HepG2 (cell line): ENCODE data around the gene JAG1. TPM values are rescaled to one million over a fixed set of nuclear protein-coding genes. Genes with fewer than 3 reads are reported as not detected.

Source experiments
- ATF1 ChIP-seq: IDR thresholded peaks from 2 replicates; pipeline ENCODE4 v1.6.1; 2016; ENCODE audit warnings: mild to moderate bottlenecking, control low read depth
- CBX1 ChIP-seq: IDR thresholded peaks from one replicate; pipeline ENCODE4 v1.6.1; 2016; ENCODE audit warnings: antibody characterized with exemption, low read depth
- E2F1 ChIP-seq: sonication (generic); formaldehyde crosslinking; IDR thresholded peaks from 2 replicates; pipeline ENCODE4 v1.5.0; 2020; ENCODE audit warnings: missing genetic modification reagents
- ELK4 ChIP-seq: sonication (generic); formaldehyde crosslinking; IDR thresholded peaks from 2 replicates; pipeline ENCODE4 v1.9.0; 2021; ENCODE audit warnings: missing genetic modification reagents, borderline replicate concordance
- HDAC6 ChIP-seq: fragments of 200-600 bp; sonication (generic); IDR thresholded peaks from 2 replicates; pipeline ENCODE4 v1.7.0; 2017; ENCODE audit warnings: mild to moderate bottlenecking, antibody characterized with exemption, low read length, low read depth
- HNRNPL ChIP-seq: fragments of 200-400 bp; formaldehyde crosslinking; IDR thresholded peaks from 2 replicates; pipeline ENCODE4 v1.6.1; 2017; ENCODE audit warnings: mild to moderate bottlenecking, low read depth, low read length
- HNRNPUL1 ChIP-seq: fragments of 200-400 bp; formaldehyde crosslinking; IDR thresholded peaks from 2 replicates; pipeline ENCODE4 v1.6.1; 2017; ENCODE audit warnings: low read depth, mild to moderate bottlenecking, low read length, moderate library complexity
- KDM2A ChIP-seq: sonication (generic); formaldehyde crosslinking; IDR thresholded peaks from 2 replicates; pipeline ENCODE4 v1.4.0; 2020; ENCODE audit warnings: low read depth, missing genetic modification reagents, borderline replicate concordance
- KDM3A ChIP-seq: IDR thresholded peaks from 2 replicates; pipeline ENCODE4 v1.6.1; 2018; ENCODE audit warnings: low read depth, missing compliant biosample characterization
- KLF16 ChIP-seq, 2 experiments: sonication (generic) in 1 of 2; formaldehyde crosslinking in 1 of 2; IDR thresholded peaks; 2 replicates each; pipeline versions ENCODE4 v1.6.1 to v1.8.0; 2016 to 2023; ENCODE audit warnings: missing genetic modification reagents in 2 of 2, missing compliant biosample characterization in 1 of 2
- MLX ChIP-seq: IDR thresholded peaks from 2 replicates; pipeline ENCODE4 v1.6.1; 2016
- NPAS2 ChIP-seq: sonication (generic); formaldehyde crosslinking; IDR thresholded peaks from 2 replicates; pipeline ENCODE4 v1.8.0; 2022; ENCODE audit warnings: mild to moderate bottlenecking, missing genetic modification reagents, borderline replicate concordance
- PCBP1 ChIP-seq: fragments of 200-400 bp; formaldehyde crosslinking; IDR thresholded peaks from 2 replicates; pipeline ENCODE4 v1.6.1; 2017; ENCODE audit warnings: mild to moderate bottlenecking, low read depth, low read length, borderline replicate concordance
- RORA ChIP-seq: sonication (generic); formaldehyde crosslinking; IDR thresholded peaks from 2 replicates; pipeline ENCODE4 v1.5.0; 2020; ENCODE audit warnings: mild to moderate bottlenecking, missing genetic modification reagents, moderate library complexity
- TARDBP ChIP-seq: sonication (generic); formaldehyde crosslinking; IDR thresholded peaks from 2 replicates; pipeline ENCODE4 v1.8.0; 2022; ENCODE audit warnings: mild to moderate bottlenecking, missing genetic modification reagents
- THAP8 ChIP-seq: sonication (generic); formaldehyde crosslinking; IDR thresholded peaks from 2 replicates; pipeline ENCODE4 v1.5.1; 2020; ENCODE audit warnings: missing genetic modification reagents, mild to moderate bottlenecking, borderline replicate concordance
- ZBTB2 ChIP-seq: sonication (generic); formaldehyde crosslinking; IDR thresholded peaks from 2 replicates; pipeline ENCODE4 v1.8.0; 2022; ENCODE audit warnings: low read depth, missing genetic modification reagents
- ZBTB21 ChIP-seq: sonication (generic); formaldehyde crosslinking; IDR thresholded peaks from 2 replicates; pipeline ENCODE4 v1.4.0; 2020; ENCODE audit warnings: missing genetic modification reagents
- ZNF207 ChIP-seq: fragments of 450-650 bp; IDR thresholded peaks from 2 replicates; pipeline ENCODE4 v1.6.1; 2016; ENCODE audit warnings: antibody characterized with exemption, borderline replicate concordance
- ZNF282 ChIP-seq: fragments of 450-650 bp; IDR thresholded peaks from 2 replicates; pipeline ENCODE4 v1.6.1; 2018; ENCODE audit not compliant: partially characterized antibody
- ZNF33B ChIP-seq: sonication (generic); formaldehyde crosslinking; IDR thresholded peaks from 2 replicates; pipeline ENCODE4 v1.5.1; 2020; ENCODE audit warnings: mild to moderate bottlenecking, missing genetic modification reagents
- ZNF496 ChIP-seq: sonication (generic); formaldehyde crosslinking; IDR thresholded peaks from 2 replicates; pipeline ENCODE4 v1.8.1; 2023; ENCODE audit warnings: mild to moderate bottlenecking, moderate library complexity, missing genetic modification reagents; ENCODE audit not compliant: insufficient replicate concordance
- ZNF569 ChIP-seq: sonication (generic); formaldehyde crosslinking; IDR thresholded peaks from 2 replicates; pipeline ENCODE4 v1.5.0; 2020; ENCODE audit warnings: mild to moderate bottlenecking, missing genetic modification reagents, moderate library complexity, borderline replicate concordance
- ZNF607 ChIP-seq: sonication (generic); formaldehyde crosslinking; IDR thresholded peaks from 2 replicates; pipeline ENCODE4 v1.5.1; 2020; ENCODE audit warnings: missing genetic modification reagents, mild to moderate bottlenecking, borderline replicate concordance
- ZNF776 ChIP-seq: sonication (generic); formaldehyde crosslinking; IDR thresholded peaks from 2 replicates; pipeline ENCODE4 v1.4.0; 2020; ENCODE audit warnings: mild to moderate bottlenecking, missing genetic modification reagents
- polyA plus RNA-seq, 8 experiments: library from polyadenylated mRNA; depleted of rRNA in 3 of 8; stranded (reverse) in 7 of 8; unstranded in 1 of 8; fragments of >200 nt; fragmentation: Illumina TruSeq in 4 of 8; extraction: Trizol in 4 of 8; gene quantifications; 2 replicates each; pipeline versions ENCODE4 v1.2.1 to v1.2.3, GENCODE V29; 2011 to 2016; ENCODE audit warnings: low read depth in 4 of 8, missing spikeins in 1 of 8, mixed read lengths in 1 of 8; ENCODE audit not compliant: insufficient read depth in 1 of 8
- total RNA-seq, 5 experiments: library from RNA; depleted of rRNA; stranded (reverse); fragments of >200 nt; fragmentation: Illumina TruSeq; extraction: Trizol; gene quantifications; 2 replicates each; pipeline ENCODE4 v1.2.3, GENCODE V29; 2016; ENCODE audit warnings: low read depth in 1 of 5

The JAG1 gene
- total and polyA plus RNA-seq, 2 of the 13 experiments (the other 11 are each of a cell fraction or from before 2014, with no cell fraction given) = 47.1 to 56.3 TPM

GRCh38 chr20:10603971-10604864 is 69.6 kb downstream of the JAG1 start (continued):
- TF ChIP-seq ZBTB2 (CRISPR knock-in tag) (no peak), KDM3A (CRISPR knock-in tag) (peak; percentile 92), ZBTB21 (CRISPR knock-in tag) (no peak; the same call in none of the 2 replicates), CBX1 (peak; percentile 86), HNRNPL (no peak), E2F1 (CRISPR knock-in tag) (no peak), ZNF282 (no peak), THAP8 (CRISPR knock-in tag) (no peak), NPAS2 (CRISPR knock-in tag) (no peak), TARDBP (CRISPR knock-in tag) (peak; percentile 98), MLX (CRISPR knock-in tag) (peak; percentile 100), ATF1 (CRISPR knock-in tag) (peak; percentile 12; the same call in 1 of the 2 replicates), PCBP1 (no peak), ZNF496 (CRISPR knock-in tag) (no peak), ZNF33B (CRISPR knock-in tag) (no peak), HDAC6 (no peak), HNRNPUL1 (no peak), ELK4 (no peak), ZNF776 (CRISPR knock-in tag) (no peak), ZNF607 (CRISPR knock-in tag) (no peak), KLF16 (CRISPR knock-in tag; IDR thresholded peaks at IDR 0.05) (peak in 1 of 2 experiments; percentile 97; a peak in 2 of 4 replicates), KDM2A (CRISPR knock-in tag) (peak; percentile 96), RORA (CRISPR knock-in tag) (no peak), ZNF569 (no peak), ZNF207 (no peak)
